ENCODE data around the gene GIPC2.

DNA sequence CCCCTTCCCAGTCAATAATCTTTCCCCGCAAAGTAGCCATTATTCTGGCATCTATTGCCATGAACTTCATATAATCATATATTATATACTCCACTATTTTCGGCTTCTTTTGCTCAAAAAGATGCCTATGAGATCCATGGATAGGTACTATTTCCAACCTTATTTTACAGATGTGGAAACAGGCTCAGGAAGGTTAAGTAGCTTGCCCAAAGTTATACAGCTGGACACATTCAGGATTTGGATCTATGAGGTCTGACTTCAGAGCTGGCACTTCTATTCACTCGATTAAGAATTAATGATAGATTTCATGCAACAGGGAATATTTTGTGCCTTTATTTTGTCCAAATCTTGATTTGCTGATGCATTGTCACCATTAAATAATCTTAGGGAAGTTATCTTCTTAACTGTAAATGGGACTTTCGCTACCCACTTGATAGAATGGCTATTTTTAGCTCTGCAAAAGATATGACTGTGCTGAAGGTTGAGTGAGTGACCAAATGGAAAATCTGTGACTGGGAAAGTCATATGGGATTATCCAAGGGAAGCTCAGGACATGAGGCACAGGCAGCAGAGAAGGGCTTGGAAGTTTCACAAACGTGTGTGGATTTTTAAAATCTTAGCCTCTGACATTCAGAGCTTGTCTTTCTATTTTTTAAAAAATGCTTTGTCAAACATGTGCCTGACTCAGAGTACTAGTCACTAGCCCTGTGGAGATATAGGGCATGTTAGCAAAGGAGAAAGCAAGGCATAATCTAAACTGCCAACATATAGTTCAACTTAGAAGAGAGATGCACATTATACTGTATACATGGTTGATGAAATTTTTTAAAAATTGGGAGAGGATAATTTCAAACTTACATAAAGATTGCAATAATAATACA is 36.5 kb downstream of the GIPC2 start:
- TF ChIP-seq CTCF (conservative IDR thresholded peaks at IDR 0.05 in 1 of 2, IDR thresholded peaks at IDR 0.05 in 1 of 2; ENCODE audit: low read depth in 1 of 2, low read length in 2 of 2) (no peak), EZH2 (IDR thresholded peaks at IDR 0.05; ENCODE audit: low read length, missing control alignments) (no peak)

All from fibroblast of lung (primary cell).